K562 (cell line): ENCODE measurements around the gene TCP10L. TPM values are rescaled to one million over a fixed set of nuclear protein-coding genes. Genes with fewer than 3 reads are reported as not detected.
A peak's percentile ranks its signal among the peaks of the same experiment; 100 is the strongest.

Experiments used
- ATF1 ChIP-seq, 2 experiments: fragments of 450-650 bp in 1 of 2; IDR thresholded peaks; 2 replicates each; pipeline ENCODE4 v1.6.1; 2016; ENCODE audit warnings: missing compliant biosample characterization in 1 of 2, missing genetic modification characterization in 1 of 2
- CAMTA2 ChIP-seq: fragments of 250-450 bp; sonication (Bioruptor Pico); conservative IDR thresholded peaks from 2 replicates; pipeline ENCODE4 v1.5.1; 2022
- E2F8 ChIP-seq: fragments of 450-650 bp; IDR thresholded peaks from 2 replicates; pipeline ENCODE4 v1.7.1; 2018; ENCODE audit warnings: mild to moderate bottlenecking, low read depth; ENCODE audit not compliant: partially characterized antibody
- FOXM1 ChIP-seq, 2 experiments: fragments of 450-650 bp in 1 of 2; sonication (generic) in 1 of 2; formaldehyde crosslinking in 1 of 2; IDR thresholded peaks; 2 replicates each; pipeline versions ENCODE4 v1.6.1 to v1.9.0; 2017 to 2022; ENCODE audit warnings: low read depth in 2 of 2, mild to moderate bottlenecking in 2 of 2, missing genetic modification reagents in 1 of 2, moderate library complexity in 1 of 2
- GTF2F1 ChIP-seq: IDR thresholded peaks from 2 replicates; pipeline ENCODE4 v1.6.1; 2011; ENCODE audit warnings: low read depth, low read length, improper control_type of control experiment
- HMG20A ChIP-seq: fragments of 450-650 bp; formaldehyde crosslinking; conservative IDR thresholded peaks from 2 replicates; pipeline ENCODE4 v1.4.0; 2020; ENCODE audit warnings: mild to moderate bottlenecking, mixed read lengths
- KLF10 ChIP-seq: fragments of 250-450 bp; sonication (Bioruptor Pico); IDR thresholded peaks from 2 replicates; pipeline ENCODE4 v1.6.1; 2021; ENCODE audit warnings: matching md5 sums
- PKNOX1 ChIP-seq: fragments of 450-650 bp; IDR thresholded peaks from 2 replicates; pipeline ENCODE4 v1.6.1; 2016
- STAT6 ChIP-seq: sonication (generic); formaldehyde crosslinking; IDR thresholded peaks from 2 replicates; pipeline ENCODE4 v1.8.1; 2023; ENCODE audit warnings: mild to moderate bottlenecking, missing genetic modification reagents
- YY1 ChIP-seq, 3 experiments: IDR thresholded peaks; 2 replicates each; pipeline ENCODE4 v1.6.1; 2011; ENCODE audit warnings: low read length in 2 of 3, mild to moderate bottlenecking in 2 of 3, moderate library complexity in 2 of 3, borderline replicate concordance in 1 of 3, control low read depth in 1 of 3, low read depth in 1 of 3; ENCODE audit not compliant: insufficient read depth in 3 of 3, insufficient replicate concordance in 2 of 3, control insufficient read depth in 1 of 3, insufficient read length in 1 of 3; ENCODE audit errors: extremely low read depth in 1 of 3
- ZNF224 ChIP-seq: sonication (generic); formaldehyde crosslinking; IDR thresholded peaks from 2 replicates; pipeline ENCODE4 v1.8.0; 2022; ENCODE audit warnings: mild to moderate bottlenecking, missing genetic modification reagents
- ZNF431 ChIP-seq: sonication (generic); formaldehyde crosslinking; IDR thresholded peaks from 2 replicates; pipeline ENCODE4 v1.8.0; 2022; ENCODE audit warnings: mild to moderate bottlenecking, missing genetic modification reagents
- polyA plus RNA-seq, 8 experiments: library from polyadenylated mRNA; depleted of rRNA in 4 of 8; stranded (reverse) in 5 of 8; unstranded in 3 of 8; fragments of >200 nt; fragmentation: Nextera tagmentation in 2 of 8; fragmentation: Illumina TruSeq in 1 of 8; extraction: Ambion mirVana in 2 of 8; extraction: Trizol in 1 of 8; gene quantifications; 2 replicates each; pipeline versions ENCODE4 v1.2.1 to v1.2.3, GENCODE V29; 2011 to 2014; ENCODE audit warnings: inconsistent platforms in 1 of 8, missing spikeins in 1 of 8
- total RNA-seq, 7 experiments: library from RNA; depleted of rRNA in 6 of 7; stranded (reverse); fragments of >200 nt in 6 of 7; fragmentation: Illumina TruSeq in 2 of 7; extraction: Trizol in 2 of 7; gene quantifications; 2 replicates each; pipeline versions ENCODE4 v1.2.1 to v1.2.3, GENCODE V29; 2011 to 2021; ENCODE audit warnings: low replicate concordance in 1 of 7
- TF ChIP-seq, protein P1 (sequence below): sonication (generic); formaldehyde crosslinking; IDR thresholded peaks from 2 replicates; pipeline ENCODE4 v1.8.0; 2022; ENCODE audit warnings: mild to moderate bottlenecking, missing genetic modification reagents

TCP10L gene
- total and polyA plus RNA-seq, 9 of the 15 experiments (the other 6 are each of a cell fraction or from before 2014, with no cell fraction given) = 0.34 to 0.91 (median 0.56) TPM; not detected in 2

DNA sequence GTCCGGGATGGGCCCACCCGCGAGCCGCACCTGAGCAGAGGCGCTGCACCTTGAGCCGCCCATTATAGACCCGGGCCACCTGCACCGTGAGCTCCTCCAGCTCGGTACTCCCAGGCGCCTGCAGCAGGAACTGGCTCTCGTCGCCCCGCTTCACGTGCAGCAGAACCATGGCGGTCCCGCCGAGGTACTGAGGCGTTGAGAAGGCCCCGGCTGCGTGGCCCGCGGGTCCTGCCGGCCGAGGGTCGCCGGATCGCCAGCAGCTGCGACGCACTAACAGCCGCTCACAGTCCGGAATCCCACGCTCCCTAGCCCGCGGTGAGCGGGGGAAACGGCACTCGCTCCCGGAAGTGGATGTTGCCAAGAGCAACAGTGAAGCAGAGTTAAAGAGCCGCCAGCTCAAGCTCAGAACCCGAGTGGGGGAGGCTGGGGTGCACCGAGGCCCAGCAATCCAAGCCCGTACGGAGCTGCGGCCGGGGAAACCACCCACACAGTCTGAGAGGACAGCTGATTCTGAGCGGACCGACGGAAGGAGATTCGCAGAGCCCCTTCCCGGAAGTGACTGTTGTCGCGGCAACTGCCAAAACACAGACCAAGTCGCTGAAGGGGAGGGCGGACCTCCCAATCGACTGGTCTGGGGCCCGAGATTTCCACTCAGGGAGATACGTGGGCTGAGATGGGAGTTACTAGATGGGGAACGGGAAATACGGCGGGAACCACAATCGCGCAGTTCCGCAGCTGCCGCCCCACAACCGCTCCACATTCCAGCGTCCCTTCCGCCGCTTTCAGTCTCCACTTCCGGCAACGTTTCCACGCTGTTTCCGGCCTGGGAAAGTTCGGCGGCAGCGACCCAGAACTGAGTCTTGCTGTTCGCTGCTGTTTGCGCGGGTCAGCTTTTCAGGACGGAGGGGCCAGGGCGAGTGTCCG, 27.0 kb upstream of the TCP10L start, which contains the start of gene CFAP298 (continued):
- TF ChIP-seq, protein P1, sequence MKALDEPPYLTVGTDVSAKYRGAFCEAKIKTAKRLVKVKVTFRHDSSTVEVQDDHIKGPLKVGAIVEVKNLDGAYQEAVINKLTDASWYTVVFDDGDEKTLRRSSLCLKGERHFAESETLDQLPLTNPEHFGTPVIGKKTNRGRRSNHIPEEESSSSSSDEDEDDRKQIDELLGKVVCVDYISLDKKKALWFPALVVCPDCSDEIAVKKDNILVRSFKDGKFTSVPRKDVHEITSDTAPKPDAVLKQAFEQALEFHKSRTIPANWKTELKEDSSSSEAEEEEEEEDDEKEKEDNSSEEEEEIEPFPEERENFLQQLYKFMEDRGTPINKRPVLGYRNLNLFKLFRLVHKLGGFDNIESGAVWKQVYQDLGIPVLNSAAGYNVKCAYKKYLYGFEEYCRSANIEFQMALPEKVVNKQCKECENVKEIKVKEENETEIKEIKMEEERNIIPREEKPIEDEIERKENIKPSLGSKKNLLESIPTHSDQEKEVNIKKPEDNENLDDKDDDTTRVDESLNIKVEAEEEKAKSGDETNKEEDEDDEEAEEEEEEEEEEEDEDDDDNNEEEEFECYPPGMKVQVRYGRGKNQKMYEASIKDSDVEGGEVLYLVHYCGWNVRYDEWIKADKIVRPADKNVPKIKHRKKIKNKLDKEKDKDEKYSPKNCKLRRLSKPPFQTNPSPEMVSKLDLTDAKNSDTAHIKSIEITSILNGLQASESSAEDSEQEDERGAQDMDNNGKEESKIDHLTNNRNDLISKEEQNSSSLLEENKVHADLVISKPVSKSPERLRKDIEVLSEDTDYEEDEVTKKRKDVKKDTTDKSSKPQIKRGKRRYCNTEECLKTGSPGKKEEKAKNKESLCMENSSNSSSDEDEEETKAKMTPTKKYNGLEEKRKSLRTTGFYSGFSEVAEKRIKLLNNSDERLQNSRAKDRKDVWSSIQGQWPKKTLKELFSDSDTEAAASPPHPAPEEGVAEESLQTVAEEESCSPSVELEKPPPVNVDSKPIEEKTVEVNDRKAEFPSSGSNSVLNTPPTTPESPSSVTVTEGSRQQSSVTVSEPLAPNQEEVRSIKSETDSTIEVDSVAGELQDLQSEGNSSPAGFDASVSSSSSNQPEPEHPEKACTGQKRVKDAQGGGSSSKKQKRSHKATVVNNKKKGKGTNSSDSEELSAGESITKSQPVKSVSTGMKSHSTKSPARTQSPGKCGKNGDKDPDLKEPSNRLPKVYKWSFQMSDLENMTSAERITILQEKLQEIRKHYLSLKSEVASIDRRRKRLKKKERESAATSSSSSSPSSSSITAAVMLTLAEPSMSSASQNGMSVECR (CRISPR knock-in tag) = peak; percentile 99
- TF ChIP-seq STAT6 (no peak; the same call in 1 of the 2 replicates), ZNF431 (CRISPR knock-in tag) (0 out of 2 replicates have a peak, but pooled peaks have one; percentile 43), FOXM1 (IDR thresholded peaks at IDR 0.05; ENCODE audit: low read depth) (0 out of 2 replicates have a peak, but pooled peaks have one; percentile 23), FOXM1 (CRISPR knock-in tag; IDR thresholded peaks at IDR 0.05; ENCODE audit: low read depth) (peak; percentile 85; the same call in 1 of the 2 replicates), GTF2F1 (no peak), CAMTA2 (CRISPR knock-in tag) (no peak), PKNOX1 (peak; percentile 71; the same call in 1 of the 2 replicates), YY1 (IDR thresholded peaks at IDR 0.05; ENCODE audit: borderline replicate concordance in 1 of 3, control insufficient read depth in 1 of 3, extremely low read depth in 1 of 3, insufficient read depth in 3 of 3, insufficient read length in 1 of 3, insufficient replicate concordance in 2 of 3, low read depth in 1 of 3, low read length in 2 of 3) (peak in 2 of 3 experiments; percentile 31 to 49), HMG20A (no peak), ATF1 (CRISPR knock-in tag; IDR thresholded peaks at IDR 0.05) (no peak), ATF1 (tag; IDR thresholded peaks at IDR 0.05) (peak; percentile 91), KLF10 (no peak), ZNF224 (CRISPR knock-in tag) (no peak), E2F8 (peak; percentile 96)
